GM19023 (cell line): ENCODE data around the gene FRYL.

Source experiments
- ATAC-seq: cut with Tn5 transposase; IDR thresholded peaks from one replicate; pipeline ENCODE4 v1.9.1; 2021; ENCODE audit warnings: mild to moderate bottlenecking, moderate library complexity; ENCODE audit not compliant: unreplicated experiment

Gene FRYL

GRCh38 chr4:48495941-48496340 lies 284.1 kb downstream of the FRYL start:
- ATAC-seq = no peak

- ATAC-seq = no peak
Measured at GRCh38 chr4:48493452-48494100, 286.5 kb downstream of the FRYL start.

GRCh38 chr4:48491514-48492176 lies 288.4 kb downstream of the FRYL start:
- ATAC-seq = no peak

GRCh38 chr4:48490680-48491513 lies 289.2 kb downstream of the FRYL start:
- ATAC-seq = no peak

GRCh38 chr4:48490012-48490679 lies 289.9 kb downstream of the FRYL start, which contains the start of gene ZAR1:
TSS of gene ZAR1 (plus strand) at chr4:48490252. CDS start at chr4:48490292, 40 bp downstream.
- no peak for ATAC-seq

GRCh38 chr4:48489683-48490011 lies 290.4 kb downstream of the FRYL start:
- ATAC-seq = no peak

GRCh38 chr4:48484494-48485168 lies 295.4 kb downstream of the FRYL start:
- ATAC-seq = no peak

- no peak for ATAC-seq
Measured at GRCh38 chr4:48483777-48484493, 296.1 kb downstream of the FRYL start.

- ATAC-seq = no peak
Measured at GRCh38 chr4:48483006-48483776, 296.9 kb downstream of the FRYL start, which contains the start of gene SLC10A4. TSS of gene SLC10A4 (plus strand) at chr4:48483343. CDS start at chr4:48483562, 219 bp downstream.

- no peak for ATAC-seq
Measured at GRCh38 chr4:48481581-48481980, 298.5 kb downstream of the FRYL start.

- ATAC-seq = no peak
Measured at GRCh38 chr4:48478273-48478672, 301.8 kb downstream of the FRYL start.

- no peak for ATAC-seq
Measured at GRCh38 chr4:48475770-48476169, 304.3 kb downstream of the FRYL start.

- no peak for ATAC-seq
Measured at GRCh38 chr4:48472794-48473193, 307.3 kb downstream of the FRYL start.

- ATAC-seq = no peak
Measured at GRCh38 chr4:48470570-48470969, 309.5 kb downstream of the FRYL start.

GRCh38 chr4:48470137-48470536 lies 309.9 kb downstream of the FRYL start:
- ATAC-seq = no peak

GRCh38 chr4:48467891-48468290 lies 312.2 kb downstream of the FRYL start:
- ATAC-seq = no peak

GRCh38 chr4:48467442-48467841 lies 312.6 kb downstream of the FRYL start:
- no peak for ATAC-seq

GRCh38 chr4:48462363-48462762 lies 317.7 kb downstream of the FRYL start:
- no peak for ATAC-seq

GRCh38 chr4:48461000-48461399 lies 319.1 kb downstream of the FRYL start:
- ATAC-seq = no peak
